Progenitor cell of endocrine pancreas (in vitro differentiated cells): ENCODE results near the gene LRRC74A. TPM values are rescaled to one million over a fixed set of nuclear protein-coding genes. Genes with fewer than 3 reads are reported as not detected.

Source experiments
- DNase-seq: peaks from one replicate; pipeline ENCODE4 v3.0.0; 2021; ENCODE audit warnings: low spot score; ENCODE audit not compliant: unreplicated experiment
- H3K27ac Mint-ChIP-seq: 2 replicates; pipeline ENCODE4 v1.8.0; 2021; ENCODE audit warnings: mild to moderate bottlenecking, moderate library complexity, mixed read lengths
- H3K27me3 Mint-ChIP-seq: 2 replicates; pipeline ENCODE4 v1.8.0; 2021; ENCODE audit warnings: mixed read lengths
- H3K36me3 Mint-ChIP-seq: 2 replicates; pipeline ENCODE4 v1.8.0; 2022; ENCODE audit warnings: mixed read lengths; ENCODE audit not compliant: insufficient read depth
- H3K4me1 Mint-ChIP-seq: 2 replicates; pipeline ENCODE4 v1.8.0; 2021; ENCODE audit warnings: low read depth, mixed read lengths
- H3K4me3 Mint-ChIP-seq: 2 replicates; pipeline ENCODE4 v1.8.0; 2021; ENCODE audit warnings: low read depth, mild to moderate bottlenecking, moderate library complexity, mixed read lengths
- H3K9me3 Mint-ChIP-seq: 2 replicates; pipeline ENCODE4 v1.8.0; 2021; ENCODE audit warnings: low read depth, mixed read lengths
- total RNA-seq: library from RNA; stranded (reverse); gene quantifications from 2 replicates; pipeline ENCODE4 v1.2.1, GENCODE V29; 2021
- TF ChIP-seq, protein P1 (sequence below): fragments of 200-600 bp; sonication (generic); IDR thresholded peaks from one replicate; pipeline ENCODE4 v1.5.0; 2021; ENCODE audit warnings: antibody characterized with exemption, mild to moderate bottlenecking; ENCODE audit not compliant: unreplicated experiment

The LRRC74A gene
- total RNA-seq, 1 donor from 2014 or later: not detected

DNA sequence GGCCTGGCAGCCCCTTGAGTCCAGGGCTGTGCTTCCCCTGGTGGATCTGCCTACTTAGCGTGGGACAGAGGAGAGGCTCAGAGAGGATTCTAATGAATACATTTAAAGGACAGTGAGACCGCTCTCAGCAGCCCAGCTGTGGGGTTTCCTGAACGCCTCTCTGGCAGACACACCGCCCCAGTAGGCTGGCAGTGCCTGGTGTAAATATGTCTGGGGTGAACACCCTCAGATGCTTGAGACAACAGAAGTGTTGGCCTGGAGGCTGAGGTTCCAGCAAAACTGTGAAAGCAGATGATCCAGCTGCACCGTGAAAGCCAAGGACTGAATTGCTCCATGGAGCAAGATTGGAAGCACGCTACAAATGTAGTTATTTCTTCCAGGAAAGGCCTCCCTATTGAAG lies 55.1 kb downstream of the LRRC74A start:
- H3K27ac Mint-ChIP-seq: no peak overlapping the region
- H3K4me1 Mint-ChIP-seq: no peaks in the 10 kb centered on the region
- H3K9me3 Mint-ChIP-seq: no peaks in the 10 kb centered on the region
- TF ChIP-seq, protein P1, sequence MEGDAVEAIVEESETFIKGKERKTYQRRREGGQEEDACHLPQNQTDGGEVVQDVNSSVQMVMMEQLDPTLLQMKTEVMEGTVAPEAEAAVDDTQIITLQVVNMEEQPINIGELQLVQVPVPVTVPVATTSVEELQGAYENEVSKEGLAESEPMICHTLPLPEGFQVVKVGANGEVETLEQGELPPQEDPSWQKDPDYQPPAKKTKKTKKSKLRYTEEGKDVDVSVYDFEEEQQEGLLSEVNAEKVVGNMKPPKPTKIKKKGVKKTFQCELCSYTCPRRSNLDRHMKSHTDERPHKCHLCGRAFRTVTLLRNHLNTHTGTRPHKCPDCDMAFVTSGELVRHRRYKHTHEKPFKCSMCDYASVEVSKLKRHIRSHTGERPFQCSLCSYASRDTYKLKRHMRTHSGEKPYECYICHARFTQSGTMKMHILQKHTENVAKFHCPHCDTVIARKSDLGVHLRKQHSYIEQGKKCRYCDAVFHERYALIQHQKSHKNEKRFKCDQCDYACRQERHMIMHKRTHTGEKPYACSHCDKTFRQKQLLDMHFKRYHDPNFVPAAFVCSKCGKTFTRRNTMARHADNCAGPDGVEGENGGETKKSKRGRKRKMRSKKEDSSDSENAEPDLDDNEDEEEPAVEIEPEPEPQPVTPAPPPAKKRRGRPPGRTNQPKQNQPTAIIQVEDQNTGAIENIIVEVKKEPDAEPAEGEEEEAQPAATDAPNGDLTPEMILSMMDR: no peak
- no peak for DNase-seq
- H3K27me3 Mint-ChIP-seq: peaks cover 10% of the 10 kb centered on the region
- no peaks in the 10 kb centered on the region for H3K36me3 Mint-ChIP-seq
- no peak overlapping the region for H3K4me3 Mint-ChIP-seq

DNA sequence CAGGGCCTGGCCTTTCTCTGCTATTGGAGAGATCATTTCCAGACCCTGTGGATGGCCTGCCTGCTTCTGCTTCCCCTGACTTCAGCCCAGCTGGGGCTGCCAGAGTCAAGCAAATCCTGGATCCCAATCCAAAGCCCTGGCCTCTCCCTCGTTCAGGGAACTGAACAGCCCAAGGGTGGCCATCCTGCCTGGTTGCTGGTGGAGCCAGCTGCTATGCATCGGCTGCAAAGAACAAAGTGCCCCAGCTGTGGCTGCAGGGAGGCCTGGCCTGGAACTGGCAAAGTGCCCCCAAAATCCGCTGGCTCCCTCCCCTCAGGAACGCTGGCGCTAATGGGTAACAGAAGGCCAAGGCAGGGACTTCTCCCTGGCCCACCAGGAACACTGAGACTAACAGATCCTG lies 56.4 kb downstream of the LRRC74A start:
- H3K27me3 Mint-ChIP-seq: peaks cover 14% of the 10 kb centered on the region
- no peaks in the 10 kb centered on the region for H3K36me3 Mint-ChIP-seq
- no peak overlapping the region for H3K4me3 Mint-ChIP-seq
- no peaks in the 10 kb centered on the region for H3K9me3 Mint-ChIP-seq
- no peaks in the 10 kb centered on the region for H3K4me1 Mint-ChIP-seq
- TF ChIP-seq, protein P1: no peak
- H3K27ac Mint-ChIP-seq: no peak overlapping the region
- DNase-seq: no peak

DNA sequence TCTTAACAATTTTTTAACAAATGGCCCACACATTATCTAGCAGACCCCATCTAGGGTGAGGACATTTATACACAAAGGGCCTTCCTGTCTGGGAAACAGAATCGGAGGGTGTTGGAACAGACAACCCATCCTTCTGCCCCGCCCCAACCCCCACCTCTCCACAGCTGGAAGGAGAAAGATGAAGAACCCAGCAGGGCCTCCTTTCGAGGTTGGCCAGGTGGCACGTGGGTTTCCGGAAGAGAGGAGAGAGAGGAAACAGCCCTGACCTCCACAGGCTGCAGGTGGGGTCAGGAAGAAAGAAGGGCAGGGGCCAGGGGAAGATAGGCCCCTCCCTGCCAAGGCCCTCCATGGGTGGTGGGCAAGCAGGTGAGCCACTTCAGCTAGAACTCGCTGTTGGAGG lies 57.2 kb downstream of the LRRC74A start:
- H3K9me3 Mint-ChIP-seq: no peaks in the 10 kb centered on the region
- TF ChIP-seq, protein P1: no peak
- H3K4me3 Mint-ChIP-seq: no peak overlapping the region
- H3K27me3 Mint-ChIP-seq: peaks cover 19% of the 10 kb centered on the region
- no peaks in the 10 kb centered on the region for H3K36me3 Mint-ChIP-seq
- no peak for DNase-seq
- no peak overlapping the region for H3K27ac Mint-ChIP-seq
- H3K4me1 Mint-ChIP-seq: no peaks in the 10 kb centered on the region

DNA sequence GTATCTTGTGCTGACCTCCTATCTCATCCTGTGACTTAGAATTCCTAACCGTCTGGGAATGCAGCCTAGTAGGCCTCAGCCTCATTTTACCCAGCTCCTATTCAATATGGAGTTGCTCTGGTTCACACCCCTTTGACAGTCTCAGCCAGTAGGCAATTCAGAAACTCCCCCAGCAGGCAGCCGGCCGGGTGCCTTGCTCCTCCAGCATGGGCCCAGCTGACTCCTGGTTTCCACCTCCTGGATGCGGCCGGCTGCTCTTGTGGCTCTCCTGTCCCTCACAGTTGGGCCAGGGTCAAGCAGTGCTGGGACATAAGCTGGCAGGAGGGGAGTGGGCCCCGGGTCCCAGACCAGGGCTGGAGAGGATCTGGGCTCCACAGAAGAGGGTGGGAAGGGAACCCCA lies 58.2 kb downstream of the LRRC74A start:
- no peaks in the 10 kb centered on the region for H3K9me3 Mint-ChIP-seq
- H3K27ac Mint-ChIP-seq: no peak overlapping the region
- peaks cover 17% of the 10 kb centered on the region for H3K27me3 Mint-ChIP-seq
- H3K36me3 Mint-ChIP-seq: no peaks in the 10 kb centered on the region
- TF ChIP-seq, protein P1: no peak
- H3K4me1 Mint-ChIP-seq: no peaks in the 10 kb centered on the region
- H3K4me3 Mint-ChIP-seq: no peak overlapping the region
- no peak for DNase-seq

DNA sequence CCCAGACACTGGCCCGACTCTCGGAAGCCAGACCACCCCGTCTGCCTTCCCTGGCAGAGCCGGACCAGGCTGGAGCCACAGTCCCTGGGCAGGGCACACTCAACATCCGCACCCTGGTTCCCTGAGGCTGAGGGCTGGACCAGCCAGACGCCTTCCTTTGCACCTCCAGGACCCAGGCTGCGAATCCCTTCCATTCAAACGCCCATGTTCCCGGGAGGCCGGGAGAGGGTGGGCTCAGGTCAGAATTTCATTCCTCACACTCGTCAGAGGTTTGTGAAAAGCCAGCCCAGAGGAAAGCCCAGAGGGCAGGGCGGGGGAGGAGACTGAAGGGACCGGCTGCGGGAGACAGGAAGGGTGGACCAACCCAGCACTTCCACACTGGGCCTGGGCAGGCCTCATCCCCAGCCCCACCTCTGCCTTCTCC lies 58.7 kb downstream of the LRRC74A start:
- Mint-ChIP-seq H3K27ac (no peak overlapping the region), H3K4me3 (no peak overlapping the region), H3K9me3 (no peaks in the 10 kb centered on the region), H3K36me3 (no peaks in the 10 kb centered on the region), H3K4me1 (no peaks in the 10 kb centered on the region), H3K27me3 (peaks cover 17% of the 10 kb centered on the region)
- no peak for DNase-seq
- TF ChIP-seq, protein P1: no peak
